ENCODE measurements around the gene ZNRF3. TPM values are rescaled to one million over a fixed set of nuclear protein-coding genes. Genes with fewer than 3 reads are reported as not detected.

The ZNRF3 gene
- total and polyA plus RNA-seq, 2 experiments from 2014 or later, result 11.1 to 32.2 TPM

DNA sequence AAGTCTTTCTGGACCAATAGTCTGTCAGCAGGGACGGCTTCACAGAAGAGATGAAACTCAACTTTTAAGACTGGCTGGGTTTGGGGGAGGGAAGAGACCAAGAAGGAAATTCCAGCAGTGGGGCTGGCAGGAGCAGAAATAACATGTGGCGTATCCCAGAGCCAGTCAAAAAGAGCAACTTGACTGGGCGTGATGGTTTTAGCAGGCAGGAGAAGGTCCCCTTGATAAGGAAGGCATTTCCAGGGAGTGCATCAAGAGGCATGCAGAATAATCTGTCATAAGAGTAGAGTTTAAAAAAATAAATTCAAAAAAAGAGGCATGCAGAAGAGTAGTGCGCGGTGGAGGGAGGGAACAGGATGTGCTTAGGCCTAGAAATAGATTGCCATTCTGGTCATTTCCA, 125.8 kb downstream of the ZNRF3 start:
- Mint-ChIP-seq H3K27ac (peak overlapping the region; percentile 20; the same call in 1 of the 2 replicates), H3K4me3 (no peak overlapping the region; the same call in 2 of the 3 replicates), H3K27me3 (ENCODE audit: insufficient read depth, low read depth, poor library complexity) (peaks cover 20% of the 10 kb centered on the region), H3K4me1 (peaks cover 64% of the 10 kb centered on the region), H3K36me3 (ENCODE audit: low read depth) (peaks cover 3% of the 10 kb centered on the region; the same call in 2 of the 3 replicates), H3K9me3 (no peaks in the 10 kb centered on the region; the same call in 2 of the 3 replicates)
- ATAC-seq (no peak), DNase-seq (ENCODE audit: low spot score) (no peak)
- no peaks in the 10 kb centered on the region for H3K9me2 ChIP-seq (ENCODE audit: insufficient read depth)
- H3K79me2 ChIP-seq (replicated peaks; ENCODE audit: insufficient read depth), result peaks cover 71% of the 10 kb centered on the region
- H3F3A ChIP-seq (replicated peaks; ENCODE audit: low read depth), result peaks cover 11% of the 10 kb centered on the region; the same call in 1 of the 2 replicates
- H3K4me3 ChIP-seq, result no peak overlapping the region
- 0 out of 2 replicates have a peak overlapping the region, but pooled peaks have one; percentile 13 for H3K4me2 ChIP-seq
- H3K27ac ChIP-seq (ENCODE audit: low read depth), result peak overlapping the region; percentile 29; the same call in 1 of the 2 replicates
- no peak overlapping the region for H2AFZ ChIP-seq
- TF ChIP-seq CREB1 (CRISPR knock-in tag; IDR thresholded peaks at IDR 0.05; ENCODE audit: low read depth) (no peak), ZNF114 (CRISPR knock-in tag; IDR thresholded peaks at IDR 0.05) (no peak)
- TF ChIP-seq, protein P1, sequence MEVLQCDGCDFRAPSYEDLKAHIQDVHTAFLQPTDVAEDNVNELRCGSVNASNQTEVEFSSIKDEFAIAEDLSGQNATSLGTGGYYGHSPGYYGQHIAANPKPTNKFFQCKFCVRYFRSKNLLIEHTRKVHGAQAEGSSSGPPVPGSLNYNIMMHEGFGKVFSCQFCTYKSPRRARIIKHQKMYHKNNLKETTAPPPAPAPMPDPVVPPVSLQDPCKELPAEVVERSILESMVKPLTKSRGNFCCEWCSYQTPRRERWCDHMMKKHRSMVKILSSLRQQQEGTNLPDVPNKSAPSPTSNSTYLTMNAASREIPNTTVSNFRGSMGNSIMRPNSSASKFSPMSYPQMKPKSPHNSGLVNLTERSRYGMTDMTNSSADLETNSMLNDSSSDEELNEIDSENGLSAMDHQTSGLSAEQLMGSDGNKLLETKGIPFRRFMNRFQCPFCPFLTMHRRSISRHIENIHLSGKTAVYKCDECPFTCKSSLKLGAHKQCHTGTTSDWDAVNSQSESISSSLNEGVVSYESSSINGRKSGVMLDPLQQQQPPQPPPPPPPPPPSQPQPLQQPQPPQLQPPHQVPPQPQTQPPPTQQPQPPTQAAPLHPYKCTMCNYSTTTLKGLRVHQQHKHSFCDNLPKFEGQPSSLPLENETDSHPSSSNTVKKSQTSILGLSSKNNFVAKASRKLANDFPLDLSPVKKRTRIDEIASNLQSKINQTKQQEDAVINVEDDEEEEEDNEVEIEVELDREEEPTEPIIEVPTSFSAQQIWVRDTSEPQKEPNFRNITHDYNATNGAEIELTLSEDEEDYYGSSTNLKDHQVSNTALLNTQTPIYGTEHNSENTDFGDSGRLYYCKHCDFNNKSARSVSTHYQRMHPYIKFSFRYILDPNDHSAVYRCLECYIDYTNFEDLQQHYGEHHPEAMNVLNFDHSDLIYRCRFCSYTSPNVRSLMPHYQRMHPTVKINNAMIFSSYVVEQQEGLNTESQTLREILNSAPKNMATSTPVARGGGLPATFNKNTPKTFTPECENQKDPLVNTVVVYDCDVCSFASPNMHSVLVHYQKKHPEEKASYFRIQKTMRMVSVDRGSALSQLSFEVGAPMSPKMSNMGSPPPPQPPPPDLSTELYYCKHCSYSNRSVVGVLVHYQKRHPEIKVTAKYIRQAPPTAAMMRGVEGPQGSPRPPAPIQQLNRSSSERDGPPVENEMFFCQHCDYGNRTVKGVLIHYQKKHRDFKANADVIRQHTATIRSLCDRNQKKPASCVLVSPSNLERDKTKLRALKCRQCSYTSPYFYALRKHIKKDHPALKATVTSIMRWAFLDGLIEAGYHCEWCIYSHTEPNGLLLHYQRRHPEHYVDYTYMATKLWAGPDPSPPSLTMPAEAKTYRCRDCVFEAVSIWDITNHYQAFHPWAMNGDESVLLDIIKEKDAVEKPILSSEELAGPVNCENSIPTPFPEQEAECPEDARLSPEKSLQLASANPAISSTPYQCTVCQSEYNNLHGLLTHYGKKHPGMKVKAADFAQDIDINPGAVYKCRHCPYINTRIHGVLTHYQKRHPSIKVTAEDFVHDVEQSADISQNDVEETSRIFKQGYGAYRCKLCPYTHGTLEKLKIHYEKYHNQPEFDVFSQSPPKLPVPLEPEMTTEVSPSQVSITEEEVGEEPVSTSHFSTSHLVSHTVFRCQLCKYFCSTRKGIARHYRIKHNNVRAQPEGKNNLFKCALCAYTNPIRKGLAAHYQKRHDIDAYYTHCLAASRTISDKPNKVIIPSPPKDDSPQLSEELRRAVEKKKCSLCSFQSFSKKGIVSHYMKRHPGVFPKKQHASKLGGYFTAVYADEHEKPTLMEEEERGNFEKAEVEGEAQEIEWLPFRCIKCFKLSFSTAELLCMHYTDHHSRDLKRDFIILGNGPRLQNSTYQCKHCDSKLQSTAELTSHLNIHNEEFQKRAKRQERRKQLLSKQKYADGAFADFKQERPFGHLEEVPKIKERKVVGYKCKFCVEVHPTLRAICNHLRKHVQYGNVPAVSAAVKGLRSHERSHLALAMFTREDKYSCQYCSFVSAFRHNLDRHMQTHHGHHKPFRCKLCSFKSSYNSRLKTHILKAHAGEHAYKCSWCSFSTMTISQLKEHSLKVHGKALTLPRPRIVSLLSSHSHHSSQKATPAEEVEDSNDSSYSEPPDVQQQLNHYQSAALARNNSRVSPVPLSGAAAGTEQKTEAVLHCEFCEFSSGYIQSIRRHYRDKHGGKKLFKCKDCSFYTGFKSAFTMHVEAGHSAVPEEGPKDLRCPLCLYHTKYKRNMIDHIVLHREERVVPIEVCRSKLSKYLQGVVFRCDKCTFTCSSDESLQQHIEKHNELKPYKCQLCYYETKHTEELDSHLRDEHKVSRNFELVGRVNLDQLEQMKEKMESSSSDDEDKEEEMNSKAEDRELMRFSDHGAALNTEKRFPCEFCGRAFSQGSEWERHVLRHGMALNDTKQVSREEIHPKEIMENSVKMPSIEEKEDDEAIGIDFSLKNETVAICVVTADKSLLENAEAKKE (CRISPR knock-in tag; IDR thresholded peaks at IDR 0.05), result no peak
- no peaks in the 10 kb centered on the region for H3K36me3 ChIP-seq (ENCODE audit: insufficient read depth)
- peaks cover 54% of the 10 kb centered on the region for H3K4me1 ChIP-seq (ENCODE audit: insufficient read depth)
- no peaks in the 10 kb centered on the region for H3K27me3 ChIP-seq (ENCODE audit: insufficient read depth)
- H4K20me1 ChIP-seq (replicated peaks; ENCODE audit: insufficient read depth), result no peaks in the 10 kb centered on the region; the same call in 1 of the 2 replicates
